ENCODE measurements around the gene GBA2. TPM values are rescaled to one million over a fixed set of nuclear protein-coding genes. Genes with fewer than 3 reads are reported as not detected.

Gene GBA2
- total and polyA plus RNA-seq, 2 donors (not counting 3 experiments of a cell fraction or from before 2014, with no cell fraction given): 110 to 158 TPM

- Histone ChIP-seq H3K9me3 (replicated peaks; ENCODE audit: control insufficient read depth, insufficient read depth, low read length) (no peaks in the 10 kb centered on the region), H3K9ac (replicated peaks; ENCODE audit: extremely low read depth, insufficient read depth, low read length) (no peak overlapping the region), H3K27ac (ENCODE audit: insufficient read depth, low read depth, low read length) (no peak overlapping the region), H3K4me3 (replicated peaks in 1 of 3; ENCODE audit: insufficient read depth in 1 of 3, low read depth in 1 of 3, low read length in 3 of 3) (no peak overlapping the region), H3K36me3 (ENCODE audit: control insufficient read depth in 2 of 2, extremely low read depth in 1 of 2, insufficient read depth in 2 of 2, low read length in 2 of 2) (peaks cover 38 to 50% of the 10 kb centered on the region in 2 experiments), H3K79me2 (ENCODE audit: control insufficient read depth, insufficient read depth, low read length) (peaks cover 86% of the 10 kb centered on the region), H3K9me1 (replicated peaks; ENCODE audit: control insufficient read depth, extremely low read depth, insufficient read depth, low read length) (no peaks in the 10 kb centered on the region), H3K4me1 (ENCODE audit: control insufficient read depth, extremely low read depth, insufficient read depth, low read length) (peaks cover 28% of the 10 kb centered on the region), H3K4me2 (ENCODE audit: insufficient read depth, low read length) (no peak overlapping the region), H2AFZ (ENCODE audit: low read depth, low read length) (no peak overlapping the region), H3K27me3 (ENCODE audit: control insufficient read depth in 2 of 2, insufficient read depth in 2 of 2, low read length in 2 of 2) (no peaks in the 10 kb centered on the region), H4K20me1 (replicated peaks; ENCODE audit: control insufficient read depth, extremely low read depth, insufficient read depth, low read length) (no peaks in the 10 kb centered on the region)
- FAIRE-seq: no peak
- no peak for DNase-seq (ENCODE audit: low read depth, low spot score)
- no TSS peak for BruUV-seq (replicated peaks)
- TF ChIP-seq CTCF (IDR thresholded peaks at IDR 0.05; ENCODE audit: extremely low read depth in 1 of 2, insufficient read depth in 1 of 2, low read depth in 1 of 2, low read length in 2 of 2): no peak
- TF ChIP-seq MYC (IDR thresholded peaks at IDR 0.05; ENCODE audit: low read depth, low read length): no peak
- no peak for TF ChIP-seq POLR2AphosphoS5 (IDR thresholded peaks at IDR 0.05; ENCODE audit: insufficient read depth, low read depth, low read length)
- TF ChIP-seq JUN (IDR thresholded peaks at IDR 0.05; ENCODE audit: borderline replicate concordance, insufficient read depth, insufficient read length, low read depth): no peak
- no peak for TF ChIP-seq EZH2 (IDR thresholded peaks at IDR 0.05; ENCODE audit: borderline replicate concordance, low read depth, low read length, severe bottlenecking)
- no peak for TF ChIP-seq MAX (IDR thresholded peaks at IDR 0.05; ENCODE audit: insufficient read depth, insufficient read length)
- TF ChIP-seq FOS (IDR thresholded peaks at IDR 0.05; ENCODE audit: borderline replicate concordance, insufficient read depth, low read length): no peak
- TF ChIP-seq POLR2A (IDR thresholded peaks at IDR 0.05; ENCODE audit: low read depth, low read length): no peak
- no peak for TF ChIP-seq GATA2 (IDR thresholded peaks at IDR 0.05; ENCODE audit: insufficient read depth, insufficient read length, low read depth, low read length)
- intact Hi-C loops (cut with micrococcal nuclease) (no loop called here), dilution Hi-C loops (cut with MboI; ENCODE audit: extremely low pct_ligation_motif_present, low sequenced_read_pairs) (no loop called here)
- POLR2A ChIA-PET: interaction anchor here (0.7 to 1.4 kb wide), 2 partner anchors 11 to 14 kb away, joined by 5 read pairs; partner anchors contain the start of genes CREB3 and TLN1
- CTCF ChIA-PET: interaction anchor here (0.9 to 7.2 kb wide), 7 partner anchors 7 to 83 kb away, joined by 3 to 86 read pairs (median 6); partner anchors contain the start of gene MSMP
Observed at GRCh38 chr9:35743452-35743851, 5.6 kb downstream of the GBA2 start.
